Lung (tissue), 12 donors: Measurements from ENCODE around the gene TCEA2. TPM values are rescaled to one million over a fixed set of nuclear protein-coding genes. Genes with fewer than 3 reads are reported as not detected.

ENCODE experiments used
- ATAC-seq: fragments of 200-7000 bp; cut with Tn5 transposase; one replicate; pipeline ENCODE4 v1.9.1; 2020; ENCODE audit warnings: moderate number of reproducible peaks; ENCODE audit not compliant: insufficient read depth, low FRiP score
- DNase-seq, 3 donors: peaks; one replicate each; pipeline ENCODE4 v3.0.0-alpha.2; 2013 to 2017
- H3K27ac ChIP-seq, 2 donors: one replicate each; pipeline ENCODE4 v1.5.1; 2013; ENCODE audit warnings: mild to moderate bottlenecking in 2 of 2, moderate library complexity in 2 of 2, control low read depth in 1 of 2, inconsistent platforms in 1 of 2, low read depth in 1 of 2, low read length in 1 of 2
- H3K27me3 ChIP-seq, 3 donors: one replicate each; pipeline ENCODE4 v1.5.1; 2013; ENCODE audit warnings: low read length in 2 of 3; ENCODE audit not compliant: control insufficient read depth in 3 of 3, insufficient read depth in 3 of 3
- H3K36me3 ChIP-seq, 4 donors: one replicate each; pipeline ENCODE4 v1.5.1; 2013; ENCODE audit warnings: low read length in 4 of 4, mild to moderate bottlenecking in 1 of 4, moderate library complexity in 1 of 4; ENCODE audit not compliant: control insufficient read depth in 4 of 4, insufficient read depth in 4 of 4
- H3K4me1 ChIP-seq, 5 donors: one replicate each; pipeline ENCODE4 v1.5.1; 2013; ENCODE audit warnings: low read length in 5 of 5, mild to moderate bottlenecking in 2 of 5, moderate library complexity in 1 of 5; ENCODE audit not compliant: control insufficient read depth in 5 of 5, insufficient read depth in 5 of 5
- H3K4me3 ChIP-seq: one replicate; pipeline ENCODE4 v1.5.1; 2013; ENCODE audit warnings: mild to moderate bottlenecking, control low read depth, moderate library complexity
- H3K9ac ChIP-seq, 2 donors: one replicate each; pipeline ENCODE4 v1.5.1; 2013; ENCODE audit warnings: low read length in 2 of 2, control low read depth in 1 of 2; ENCODE audit not compliant: insufficient read depth in 1 of 2
- H3K9me3 ChIP-seq, 4 donors: one replicate each; pipeline ENCODE4 v1.5.1; 2013; ENCODE audit warnings: low read length in 3 of 4, mild to moderate bottlenecking in 1 of 4, moderate library complexity in 1 of 4; ENCODE audit not compliant: control insufficient read depth in 4 of 4, insufficient read depth in 3 of 4
- CTCF ChIP-seq: IDR thresholded peaks from 2 replicates; pipeline ENCODE4 v1.5.1; 2012; ENCODE audit warnings: mild to moderate bottlenecking; ENCODE audit errors: control extremely low read depth, extremely low read depth
- WGBS, 2 donors: extraction: QIAGEN DNeasy Blood & Tissue Kit; methylation state at CpG; one replicate each; pipeline ENCODE4 v1.1.7; 2013; 5-methylcytosine and 5-hydroxymethylcytosine counted together
- polyA plus RNA-seq, 2 donors: library from polyadenylated mRNA; stranded (reverse); fragments of 200-250 nt; gene quantifications; one replicate each; pipeline ENCODE4 v1.2.1, GENCODE V29; 2013
- total RNA-seq, 2 donors: library from RNA; depleted of rRNA in 1 of 2; stranded (reverse); fragments of >200 nt in 1 of 2; gene quantifications; one replicate each; pipeline ENCODE4 v1.2.1, GENCODE V29; 2014 to 2021
- donor health status: control.
- donor health status: control.
- donor health status: Bipolar disorder and iron deficiency.
- donor health status: healthy.
- donor health status: DM: yes; HTN: yes; CAD: no.

The TCEA2 gene
- total and polyA plus RNA-seq, 4 donors: 18.3 to 32.9 (median 30.7) TPM

GRCh38 chr20:64022671-64023360 lies 40.2 kb upstream of the TCEA2 start:
- H3K4me1 ChIP-seq: no peaks in the 10 kb centered on the region
- peaks cover 0 to 2% (median 0%) of the 10 kb centered on the region in 4 donors for H3K9me3 ChIP-seq
- no peak overlapping the region for H3K9ac ChIP-seq
- ATAC-seq (no peak), DNase-seq (no peak)
- H3K4me3 ChIP-seq: no peak overlapping the region
- 96 to 97% methylated on average over 17 of the region's 17 CpGs for WGBS, 2 donors
- no peaks in the 10 kb centered on the region for H3K27me3 ChIP-seq
- peaks cover 36 to 69% (median 43%) of the 10 kb centered on the region in 4 donors for H3K36me3 ChIP-seq
- H3K27ac ChIP-seq: no peak overlapping the region
- no peak for TF ChIP-seq CTCF

DNA sequence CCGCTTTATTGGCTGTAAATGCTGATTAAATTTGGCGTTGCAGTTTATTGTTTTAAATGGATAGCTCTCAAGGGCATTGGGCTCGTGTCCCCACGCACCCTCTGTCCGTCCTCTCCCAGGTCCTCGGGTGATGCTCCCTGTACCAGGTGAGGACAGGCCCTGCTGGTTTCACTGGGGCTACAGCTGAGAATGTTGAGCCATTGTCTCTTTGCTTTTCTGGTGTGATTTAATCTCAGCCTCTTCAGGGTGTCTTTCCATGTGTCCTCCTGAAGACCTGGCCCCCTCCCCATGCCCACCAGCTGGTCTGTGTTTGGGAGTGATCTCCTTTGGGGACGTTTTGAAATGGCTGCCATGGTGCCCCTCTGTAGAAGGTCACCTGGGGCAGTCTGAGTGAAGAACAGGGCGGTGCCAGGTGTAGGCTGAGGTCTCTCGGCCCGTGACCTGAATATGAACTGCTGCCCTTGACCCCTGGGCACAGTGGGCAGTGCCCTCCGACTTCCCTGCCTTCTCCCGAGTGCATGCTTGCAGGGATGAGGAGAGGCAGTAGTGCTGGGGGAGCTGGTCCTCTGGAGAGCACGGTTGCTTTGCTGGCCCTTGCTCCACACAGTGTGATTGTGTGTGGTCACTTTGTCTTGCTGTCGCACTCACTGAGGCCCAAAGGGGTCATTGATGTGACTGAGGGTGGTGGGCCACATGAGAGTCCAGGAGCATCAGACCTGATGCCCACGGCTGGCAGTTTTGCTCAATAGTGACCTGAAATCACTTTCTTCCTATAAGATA lies 39.4 kb upstream of the TCEA2 start:
- Histone ChIP-seq H3K9me3 (peaks cover 0 to 2% (median 0%) of the 10 kb centered on the region in 4 donors), H3K27ac (no peak overlapping the region), H3K4me3 (no peak overlapping the region), H3K9ac (no peak overlapping the region), H3K27me3 (no peaks in the 10 kb centered on the region), H3K36me3 (peaks cover 35 to 73% (median 43%) of the 10 kb centered on the region in 4 donors), H3K4me1 (no peaks in the 10 kb centered on the region)
- TF ChIP-seq CTCF: no peak
- WGBS, 2 donors: 91 to 93% methylated on average over 15 of the region's 15 CpGs
- no peak for ATAC-seq
- no peak for DNase-seq

GRCh38 chr20:64024141-64024990 lies 38.6 kb upstream of the TCEA2 start:
- TF ChIP-seq CTCF: no peak
- Histone ChIP-seq H3K27ac (no peak overlapping the region), H3K4me1 (no peaks in the 10 kb centered on the region), H3K27me3 (no peaks in the 10 kb centered on the region), H3K9me3 (peaks cover 0 to 2% (median 0%) of the 10 kb centered on the region in 4 donors), H3K9ac (no peak overlapping the region), H3K36me3 (peaks cover 28 to 74% (median 41%) of the 10 kb centered on the region in 4 donors), H3K4me3 (no peak overlapping the region)
- WGBS, 2 donors: 90 to 93% methylated on average over 17 of the region's 17 CpGs
- ATAC-seq: no peak
- DNase-seq: no peak
